Bronchial epithelial cell (primary cell): Measurements from ENCODE around the gene EFCAB6. TPM values are rescaled to one million over a fixed set of nuclear protein-coding genes. Genes with fewer than 3 reads are reported as not detected.
A peak's percentile ranks its signal among the peaks of the same experiment; 100 is the strongest.

Source experiments
- DNase-seq: peaks from one replicate; pipeline ENCODE4 v3.0.0-alpha.2; 2010; ENCODE audit warnings: low read depth
- FAIRE-seq: peaks from 2 replicates; lab custom pipeline; 2011; peaks lifted over from hg19 to GRCh38; lab: Jason Lieb, UNC
- H3K27me3 ChIP-seq: 2 replicates; pipeline ENCODE4 v1.5.1; 2011; ENCODE audit warnings: low read length; ENCODE audit not compliant: control insufficient read depth, insufficient read depth
- H3K36me3 ChIP-seq: 2 replicates; pipeline ENCODE4 v1.5.1; 2011; ENCODE audit warnings: low read length; ENCODE audit not compliant: control insufficient read depth, insufficient read depth
- H3K4me3 ChIP-seq: 2 replicates; pipeline ENCODE4 v1.5.1; 2011; ENCODE audit warnings: mild to moderate bottlenecking, low read depth, low read length, control low read depth
- total RNA-seq: library from RNA; depleted of rRNA; stranded (reverse); fragments of >200 nt; gene quantifications from 2 replicates; pipeline ENCODE4 v1.2.1, GENCODE V29; 2014
- TF ChIP-seq, protein P1 (sequence below): IDR thresholded peaks from 2 replicates; pipeline ENCODE4 v1.5.1; 2011; ENCODE audit warnings: mild to moderate bottlenecking, moderate library complexity, low read length, control low read depth, inconsistent platforms; ENCODE audit not compliant: insufficient read depth, severe bottlenecking

EFCAB6 gene
- total RNA-seq, 1 donor from 2014 or later = 0.26 TPM

DNA sequence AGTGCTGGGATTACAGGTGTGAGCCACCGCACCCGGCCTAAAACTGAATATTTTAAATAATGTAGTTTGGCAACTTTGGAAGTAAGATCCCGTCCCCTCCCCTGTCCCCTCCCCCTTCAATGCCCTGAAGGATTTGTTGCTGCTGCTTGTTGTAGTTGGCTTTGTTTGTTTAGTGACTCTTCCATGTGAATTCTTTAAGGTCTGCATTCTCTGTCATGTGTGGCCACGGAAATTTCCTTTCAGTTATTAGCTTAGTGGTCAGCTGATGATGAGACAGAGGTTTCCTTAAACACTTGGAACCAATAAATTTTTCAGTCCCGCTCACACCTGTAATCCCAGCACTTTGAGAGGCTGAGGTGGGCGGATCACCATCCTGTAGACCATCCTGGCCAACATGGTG, 290.4 kb downstream of the EFCAB6 start:
- Histone ChIP-seq H3K4me3 (no peak overlapping the region), H3K27me3 (no peaks in the 10 kb centered on the region), H3K36me3 (no peaks in the 10 kb centered on the region)
- TF ChIP-seq, protein P1, sequence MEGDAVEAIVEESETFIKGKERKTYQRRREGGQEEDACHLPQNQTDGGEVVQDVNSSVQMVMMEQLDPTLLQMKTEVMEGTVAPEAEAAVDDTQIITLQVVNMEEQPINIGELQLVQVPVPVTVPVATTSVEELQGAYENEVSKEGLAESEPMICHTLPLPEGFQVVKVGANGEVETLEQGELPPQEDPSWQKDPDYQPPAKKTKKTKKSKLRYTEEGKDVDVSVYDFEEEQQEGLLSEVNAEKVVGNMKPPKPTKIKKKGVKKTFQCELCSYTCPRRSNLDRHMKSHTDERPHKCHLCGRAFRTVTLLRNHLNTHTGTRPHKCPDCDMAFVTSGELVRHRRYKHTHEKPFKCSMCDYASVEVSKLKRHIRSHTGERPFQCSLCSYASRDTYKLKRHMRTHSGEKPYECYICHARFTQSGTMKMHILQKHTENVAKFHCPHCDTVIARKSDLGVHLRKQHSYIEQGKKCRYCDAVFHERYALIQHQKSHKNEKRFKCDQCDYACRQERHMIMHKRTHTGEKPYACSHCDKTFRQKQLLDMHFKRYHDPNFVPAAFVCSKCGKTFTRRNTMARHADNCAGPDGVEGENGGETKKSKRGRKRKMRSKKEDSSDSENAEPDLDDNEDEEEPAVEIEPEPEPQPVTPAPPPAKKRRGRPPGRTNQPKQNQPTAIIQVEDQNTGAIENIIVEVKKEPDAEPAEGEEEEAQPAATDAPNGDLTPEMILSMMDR = no peak
- DNase-seq (peak; percentile 93), FAIRE-seq (no peak)

DNA sequence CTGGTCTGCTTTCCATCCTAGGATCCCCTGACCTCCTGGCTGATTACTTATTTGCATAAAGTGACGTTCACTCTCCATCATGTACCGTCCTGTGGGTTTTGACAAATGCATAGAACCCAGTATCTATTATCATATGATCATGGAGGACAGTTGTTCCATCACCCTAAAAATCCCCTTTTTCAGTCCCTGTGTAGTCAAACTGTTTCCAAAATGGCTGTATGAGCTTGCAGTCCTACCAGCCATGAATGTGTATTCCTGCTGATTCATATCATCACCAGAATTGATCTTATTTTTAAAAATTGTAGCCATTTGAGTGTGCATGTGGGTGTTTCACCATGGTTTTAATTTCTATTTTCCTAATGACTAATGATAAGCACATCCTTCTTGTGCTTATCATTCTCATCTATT, 291.5 kb downstream of the EFCAB6 start:
- FAIRE-seq = no peak
- peak; percentile 64 for DNase-seq
- H3K27me3 ChIP-seq = no peaks in the 10 kb centered on the region

DNA sequence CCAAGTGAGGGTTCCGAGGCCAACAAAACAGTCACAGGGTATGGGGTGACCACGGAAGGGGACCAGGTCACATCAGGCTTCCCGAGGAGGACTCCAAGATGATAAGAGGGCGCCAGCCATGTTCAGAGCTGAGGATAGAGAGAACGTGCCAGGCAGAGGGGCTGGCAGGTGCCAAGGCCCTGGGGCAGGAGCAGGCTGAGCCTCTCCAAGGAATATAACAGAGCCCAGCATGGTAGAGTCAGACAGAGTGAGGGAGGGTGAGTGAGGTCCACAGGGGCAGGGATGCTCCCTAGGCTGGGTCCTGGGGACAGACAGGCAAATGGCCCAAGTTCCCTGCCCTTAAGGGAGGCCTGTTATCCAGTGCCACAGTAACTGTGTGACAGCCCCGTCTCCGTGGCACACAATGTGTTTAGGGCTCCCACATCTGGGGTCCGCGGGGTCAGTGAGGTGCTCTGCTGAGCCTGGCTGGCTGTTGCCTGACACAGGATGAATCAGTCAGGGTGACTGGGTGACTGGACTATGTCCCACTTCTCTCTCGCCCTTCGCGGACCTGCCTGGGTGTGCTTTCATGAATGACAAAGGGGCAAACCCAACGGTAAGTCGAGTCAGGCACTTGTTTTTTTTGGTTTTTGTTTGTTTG, 295.0 kb downstream of the EFCAB6 start:
- Histone ChIP-seq H3K27me3 (no peaks in the 10 kb centered on the region), H3K36me3 (no peaks in the 10 kb centered on the region), H3K4me3 (no peak overlapping the region)
- DNase-seq (no peak), FAIRE-seq (peak; percentile 55)
- TF ChIP-seq, protein P1 = no peak

More for the DNA sequence above, 291.5 kb downstream of the EFCAB6 start:
- TF ChIP-seq, protein P1 = no peak
- no peaks in the 10 kb centered on the region for H3K36me3 ChIP-seq
- no peak overlapping the region for H3K4me3 ChIP-seq

DNA sequence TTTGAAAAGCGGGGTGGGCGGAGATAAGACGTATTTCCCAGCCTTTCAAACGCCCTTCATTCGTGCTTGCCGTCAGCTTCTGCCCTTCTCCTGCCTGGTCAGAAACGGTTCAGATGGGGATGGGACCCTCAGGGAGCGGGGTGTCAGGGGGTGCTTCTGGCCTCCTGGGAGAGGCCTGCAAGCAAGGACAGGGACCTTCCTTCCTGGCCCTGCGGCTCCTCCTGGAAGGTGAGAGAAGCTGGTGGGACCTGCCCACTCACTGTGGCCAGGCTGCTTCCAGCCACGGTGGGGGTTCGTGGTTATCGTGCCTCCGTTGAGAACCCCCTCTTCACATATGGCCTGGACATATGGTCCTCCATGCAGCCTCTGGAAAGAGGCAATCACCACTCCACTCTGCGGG, 295.7 kb downstream of the EFCAB6 start:
- Histone ChIP-seq H3K36me3 (no peaks in the 10 kb centered on the region), H3K4me3 (no peak overlapping the region), H3K27me3 (no peaks in the 10 kb centered on the region)
- DNase-seq (no peak), FAIRE-seq (peak; percentile 18)
- TF ChIP-seq, protein P1 = no peak

DNA sequence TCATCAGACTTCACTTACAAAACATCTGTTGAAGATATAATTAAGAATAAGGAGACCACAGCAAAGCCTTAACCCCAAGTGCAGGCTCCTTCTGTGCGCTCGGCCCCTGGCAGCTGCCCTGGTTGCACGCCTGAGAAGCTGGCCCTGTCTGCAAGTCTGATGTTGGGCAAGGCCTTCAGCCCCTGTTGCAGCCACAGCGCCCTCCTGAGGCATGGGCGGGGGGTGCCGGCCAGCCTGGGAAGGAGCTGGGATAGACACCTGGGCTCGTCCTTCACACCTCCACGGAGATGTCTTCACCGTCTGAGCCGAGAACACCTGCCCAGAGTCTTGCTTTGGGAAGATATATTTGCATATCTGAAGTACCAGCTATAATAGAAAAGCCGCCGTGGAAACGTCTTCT, 296.2 kb downstream of the EFCAB6 start:
- H3K36me3 ChIP-seq = no peaks in the 10 kb centered on the region
- FAIRE-seq (no peak), DNase-seq (no peak)
- TF ChIP-seq, protein P1 = peak; percentile 21
- H3K27me3 ChIP-seq = no peaks in the 10 kb centered on the region
- H3K4me3 ChIP-seq = no peak overlapping the region

DNA sequence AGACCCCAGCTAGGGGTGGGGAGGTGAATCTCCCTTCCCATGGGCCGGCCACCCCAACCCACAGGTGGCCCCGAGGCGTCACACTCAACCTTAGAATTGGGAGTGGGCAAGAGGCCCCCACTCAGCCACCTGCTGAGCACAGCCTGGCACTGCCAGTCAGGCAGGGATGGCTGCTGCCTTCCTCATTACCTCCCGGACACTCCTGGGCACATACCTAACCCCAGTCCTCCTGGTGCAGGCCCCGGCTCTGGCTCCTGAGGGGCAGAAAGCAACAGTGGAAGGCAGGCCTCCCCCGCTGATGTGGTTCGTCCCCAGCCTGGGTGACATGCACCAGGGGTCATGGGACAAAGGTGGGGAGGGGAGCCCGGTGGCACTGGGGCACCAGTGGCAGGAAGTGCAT, 296.7 kb downstream of the EFCAB6 start:
- no peak for FAIRE-seq
- Histone ChIP-seq H3K4me3 (no peak overlapping the region), H3K36me3 (no peaks in the 10 kb centered on the region), H3K27me3 (no peaks in the 10 kb centered on the region)
- no peak for DNase-seq
- TF ChIP-seq, protein P1 = no peak
